Kidney (tissue), 14 donors: Measurements from ENCODE around the gene CACNB1. TPM values are rescaled to one million over a fixed set of nuclear protein-coding genes. Genes with fewer than 3 reads are reported as not detected.
A peak's percentile ranks its signal among the peaks of the same experiment; 100 is the strongest.

Source experiments
- DNase-seq, 5 donors: peaks; one replicate each; pipeline ENCODE4 v3.0.0-alpha.2; 2013 to 2020
- FAIRE-seq: peaks from 2 replicates; lab custom pipeline; 2012; peaks lifted over from hg19 to GRCh38; lab: Jason Lieb, UNC
- H3K27ac ChIP-seq, 2 donors: one replicate each; pipeline ENCODE4 v1.7.0; 2013; ENCODE audit warnings: low read depth in 2 of 2, low read length in 2 of 2, inconsistent platforms in 1 of 2
- H3K27me3 ChIP-seq: one replicate; pipeline ENCODE4 v1.7.1; 2013; ENCODE audit warnings: low read length, inconsistent platforms; ENCODE audit not compliant: control insufficient read depth, insufficient read depth
- H3K36me3 ChIP-seq, 3 donors: one replicate each; pipeline versions ENCODE4 v1.7.0 to v1.7.1; 2013; ENCODE audit warnings: low read length in 3 of 3, control low read depth in 1 of 3, inconsistent platforms in 1 of 3; ENCODE audit not compliant: insufficient read depth in 3 of 3, control insufficient read depth in 2 of 3
- H3K4me1 ChIP-seq, 3 donors: one replicate each; pipeline versions ENCODE4 v1.7.0 to v1.7.1; 2013; ENCODE audit warnings: low read length in 3 of 3, inconsistent platforms in 1 of 3, low read depth in 1 of 3; ENCODE audit not compliant: control insufficient read depth in 2 of 3, insufficient read depth in 2 of 3
- H3K4me3 ChIP-seq, 3 donors: one replicate each; pipeline versions ENCODE4 v1.7.0 to v1.8.1; 2013; ENCODE audit warnings: low read length in 3 of 3, control low read depth in 1 of 3, inconsistent platforms in 1 of 3
- H3K9ac ChIP-seq, 3 donors: one replicate each; pipeline versions ENCODE4 v1.7.0 to v1.7.1; 2013; ENCODE audit warnings: low read length in 3 of 3, control low read depth in 1 of 3, inconsistent platforms in 1 of 3
- H3K9me3 ChIP-seq, 3 donors: one replicate each; pipeline versions ENCODE4 v1.7.0 to v1.7.1; 2013; ENCODE audit warnings: low read length in 3 of 3, control low read depth in 1 of 3, inconsistent platforms in 1 of 3; ENCODE audit not compliant: control insufficient read depth in 2 of 3, insufficient read depth in 1 of 3
- CTCF ChIP-seq: IDR thresholded peaks from 3 replicates; pipeline ENCODE4 v1.5.1; 2012; ENCODE audit warnings: mild to moderate bottlenecking, moderate library complexity, borderline replicate concordance; ENCODE audit not compliant: insufficient read depth; ENCODE audit errors: extremely low read depth
- intact Hi-C: fragments of 100-400 bp; cut with DNase I; formaldehyde crosslinking; loops from one replicate; pipeline ENCODE4 v1.11.1; 2022
- polyA plus RNA-seq: library from polyadenylated mRNA; stranded (reverse); fragments of 350-450 nt; fragmentation: Illumina TruSeq; extraction: RNeasy Lipid Tissue Mini Kit (QIAGEN cat#74804); gene quantifications from one replicate; pipeline ENCODE4 v1.2.3, GENCODE V29; 2014; ENCODE audit warnings: low read depth, low replicate concordance; ENCODE audit not compliant: insufficient read depth
- total RNA-seq: library from RNA; stranded (reverse); fragmentation: NEBNext Ultra II Directional; extraction: Animal tissue kit (Norgen Biotek cat#: 25700); gene quantifications from one replicate; pipeline ENCODE4 v1.2.1, GENCODE V29; 2021
- donor health status: control.
- donor health status: control.
- donor health status: control.
- donor health status: control.
- donor health status: control.
- donor health status: DM: yes; HTN: yes; CAD: no.
- donor health status: Normal renal cell carcinoma (clear cell type).

The CACNB1 gene
- total and polyA plus RNA-seq, 2 donors from 2014 or later = 1.4 to 9.9 TPM

GRCh38 chr17:39244016-39244599, 46.6 kb upstream of the CACNB1 start:
- Histone ChIP-seq H3K27ac (no peak overlapping the region), H3K36me3 (no peaks in the 10 kb centered on the region), H3K4me3 (no peak overlapping the region), H3K4me1 (peaks cover 0 to 5% (median 0%) of the 10 kb centered on the region in 3 donors), H3K9me3 (no peaks in the 10 kb centered on the region), H3K27me3 (no peaks in the 10 kb centered on the region), H3K9ac (no peak overlapping the region)
- no peak for TF ChIP-seq CTCF
- intact Hi-C loops = no loop called here
- peak in 2 of 5 donors; percentile 23 to 45 for DNase-seq
- FAIRE-seq = no peak

- no peak for TF ChIP-seq CTCF
- Histone ChIP-seq H3K27ac (no peak overlapping the region), H3K9me3 (no peaks in the 10 kb centered on the region), H3K27me3 (no peaks in the 10 kb centered on the region), H3K4me1 (peaks cover 0 to 5% (median 0%) of the 10 kb centered on the region in 3 donors), H3K9ac (no peak overlapping the region), H3K36me3 (no peaks in the 10 kb centered on the region), H3K4me3 (no peak overlapping the region)
- intact Hi-C loops = no loop called here
- FAIRE-seq (no peak), DNase-seq (no peak)
These were observed 45.7 kb upstream of the CACNB1 start for GRCh38 chr17:39243155-39243554.

- no peak for TF ChIP-seq CTCF
- DNase-seq (no peak), FAIRE-seq (no peak)
These were observed 43.2 kb upstream of the CACNB1 start for GRCh38 chr17:39240631-39241030.

More at GRCh38 chr17:39240631-39241030, 43.2 kb upstream of the CACNB1 start:
- Histone ChIP-seq H3K9me3 (no peaks in the 10 kb centered on the region), H3K36me3 (no peaks in the 10 kb centered on the region), H3K9ac (no peak overlapping the region), H3K27ac (no peak overlapping the region), H3K4me1 (peaks cover 0 to 5% (median 0%) of the 10 kb centered on the region in 3 donors), H3K4me3 (no peak overlapping the region), H3K27me3 (no peaks in the 10 kb centered on the region)
- intact Hi-C loops = no loop called here
